Glomerular visceral epithelial cell (primary cell): ENCODE data around the gene C10orf90.

Source experiments
- DNase-seq: peaks from one replicate; pipeline ENCODE4 v3.0.0-alpha.2; 2016; ENCODE audit errors: extremely low spot score

Gene C10orf90

DNA sequence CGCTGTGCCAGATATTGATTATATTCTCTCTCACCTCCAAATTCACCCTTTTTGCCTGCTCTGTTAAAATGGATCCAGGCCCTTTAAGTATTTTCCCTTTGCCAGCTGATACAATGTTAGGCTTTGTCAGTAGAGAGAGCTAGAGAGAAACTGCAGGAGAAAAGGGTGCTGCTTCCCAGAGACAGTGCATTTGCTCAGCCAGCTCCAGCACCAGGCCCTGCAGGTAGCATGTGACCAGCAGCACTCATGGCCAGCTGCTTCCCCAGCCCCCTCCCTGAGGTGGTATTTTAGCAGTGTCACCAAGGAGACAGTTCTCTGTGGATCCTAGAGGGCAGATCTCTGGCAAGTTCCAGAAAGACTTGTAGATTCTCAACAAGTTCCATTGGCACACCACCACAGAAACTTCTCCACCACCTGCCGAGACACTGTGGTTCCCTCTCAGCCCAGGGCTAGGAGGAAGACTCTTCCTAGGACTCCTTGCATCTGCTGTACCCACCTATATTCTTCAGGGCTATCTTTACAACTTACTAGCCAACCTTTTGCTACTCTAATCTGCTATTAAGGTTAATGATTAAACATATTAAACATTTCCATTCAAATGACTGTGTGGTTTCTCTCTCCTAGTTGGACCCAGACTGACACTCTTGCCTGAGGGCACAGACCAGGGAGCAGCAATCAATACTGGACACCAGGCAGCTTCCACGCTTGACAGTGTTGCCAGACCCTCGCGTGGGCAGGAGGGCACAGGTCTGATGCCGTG lies 246.6 kb downstream of the C10orf90 start:
- no peak for DNase-seq

DNA sequence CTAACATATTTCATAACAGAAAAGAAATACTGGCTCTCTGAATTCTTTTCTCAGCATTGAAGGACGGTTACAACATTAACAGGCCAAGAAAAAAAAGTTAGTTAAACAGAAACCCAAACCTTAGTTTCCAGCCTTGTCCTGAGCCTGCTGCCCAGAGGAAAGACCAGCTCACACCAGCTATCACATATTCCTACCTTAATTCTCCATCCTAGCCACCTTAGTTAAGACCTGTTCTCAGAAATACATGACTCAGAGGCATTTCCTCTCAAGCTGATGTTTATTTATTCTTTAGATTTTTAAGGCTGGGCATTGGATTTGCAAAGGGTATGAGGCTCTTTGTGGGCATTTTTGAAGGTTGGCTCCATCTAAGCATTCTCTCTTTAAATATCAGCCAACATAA lies 247.9 kb downstream of the C10orf90 start:
- no peak for DNase-seq

DNA sequence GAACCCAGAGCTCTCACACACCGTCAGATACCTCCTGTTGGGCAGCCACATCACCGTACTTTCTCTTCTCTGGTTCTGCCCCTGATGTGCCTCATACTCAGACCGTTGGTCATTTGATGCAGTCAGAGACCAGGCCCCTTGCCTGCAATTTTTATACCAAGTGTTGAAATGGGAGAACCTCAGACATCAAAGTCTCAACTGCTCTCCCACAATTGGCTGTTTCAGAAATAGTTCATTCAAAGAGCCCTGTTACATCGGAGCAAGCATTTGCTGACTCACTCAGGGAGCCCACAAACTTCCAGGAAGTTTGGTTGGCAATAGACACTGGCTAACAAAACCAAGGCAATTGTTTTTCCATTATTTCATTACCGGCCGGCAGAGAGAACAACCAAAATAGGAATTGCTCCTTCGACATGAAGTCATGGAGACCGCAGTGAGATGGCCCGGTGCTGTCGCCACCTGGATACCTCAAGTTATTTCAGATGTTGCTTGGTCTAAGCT lies 248.7 kb downstream of the C10orf90 start:
- peak; percentile 34 for DNase-seq

DNA sequence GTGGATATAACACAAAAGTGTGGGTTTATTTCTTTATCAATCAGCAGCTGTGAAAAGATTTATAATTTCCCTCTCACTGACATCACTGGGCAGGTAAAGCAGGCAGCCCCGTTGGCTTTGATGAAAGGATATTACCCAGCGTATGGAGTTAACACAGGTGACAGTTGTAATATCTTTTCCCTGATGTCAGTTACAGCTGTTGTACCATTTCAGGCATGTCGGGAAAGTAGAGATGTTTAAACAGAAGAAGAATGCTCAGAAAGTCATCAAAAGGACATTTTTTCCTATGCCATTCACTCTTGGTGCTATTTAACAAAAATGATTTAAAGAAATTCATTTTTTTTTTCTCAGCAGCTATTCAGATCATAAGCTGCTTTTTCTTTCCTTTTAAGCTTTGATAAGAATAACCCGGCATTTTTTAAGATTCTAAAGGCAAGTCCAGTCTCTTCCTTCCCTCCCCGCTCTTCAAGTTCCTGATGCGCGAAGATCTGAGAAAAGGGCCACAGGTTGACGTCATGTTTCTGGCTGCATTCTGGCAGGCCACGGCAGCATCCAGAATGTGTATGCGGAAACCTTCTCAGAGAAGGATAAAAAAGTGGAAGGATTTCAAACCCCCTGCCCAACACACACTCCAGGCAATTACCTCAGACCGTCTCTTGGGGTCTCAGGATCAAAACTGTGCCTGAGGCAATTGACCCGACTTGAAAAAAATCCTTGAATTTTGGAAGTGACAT lies 249.8 kb downstream of the C10orf90 start:
- DNase-seq: no peak

DNA sequence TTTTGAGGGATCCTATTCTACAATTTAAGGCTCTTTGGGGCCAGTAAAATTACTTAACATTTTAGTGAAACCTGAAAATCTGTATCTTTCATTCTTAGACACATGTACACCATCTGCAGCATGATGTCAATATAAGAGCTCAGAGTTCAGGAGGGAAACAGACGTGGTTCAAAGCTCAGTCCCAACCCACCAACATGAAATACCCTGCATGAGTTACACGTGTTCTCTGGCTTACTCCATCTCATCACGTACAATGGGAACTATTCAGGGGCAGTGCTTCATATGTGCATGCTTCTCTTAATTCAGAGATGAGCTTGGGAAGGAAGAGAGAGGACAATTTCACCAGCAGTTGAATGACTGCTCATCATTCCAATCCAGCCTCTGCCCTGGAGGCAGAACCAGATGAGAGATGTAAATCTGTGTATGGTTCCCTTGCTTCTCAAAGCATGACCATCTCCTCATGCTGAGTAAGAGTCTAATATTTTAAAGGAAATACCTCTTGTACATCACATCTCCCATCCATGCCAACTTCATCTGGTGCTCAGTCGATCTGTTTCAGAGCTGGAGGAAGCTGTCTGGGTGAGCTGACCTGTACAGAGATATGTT lies 253.2 kb downstream of the C10orf90 start:
- no peak for DNase-seq

DNA sequence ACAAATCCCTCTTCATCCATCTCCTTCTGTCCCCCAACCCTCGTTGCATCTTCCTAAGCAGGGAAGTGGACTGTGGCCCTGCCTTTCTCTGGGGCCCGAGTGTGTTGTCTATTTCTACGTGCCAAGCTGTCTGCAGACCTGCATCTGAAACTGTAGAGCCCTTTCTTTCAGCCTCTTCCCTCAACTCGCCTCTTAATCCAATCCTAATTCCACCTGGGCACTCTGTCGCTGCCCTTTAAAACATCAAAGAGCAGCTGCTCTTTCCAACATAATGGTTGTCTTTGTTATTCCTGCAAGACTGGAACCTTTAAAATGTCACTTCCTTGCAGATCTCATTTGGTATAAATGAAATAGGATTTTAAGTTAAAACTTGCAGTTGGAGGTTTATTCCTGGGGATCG lies 260.7 kb downstream of the C10orf90 start:
- no peak for DNase-seq

DNA sequence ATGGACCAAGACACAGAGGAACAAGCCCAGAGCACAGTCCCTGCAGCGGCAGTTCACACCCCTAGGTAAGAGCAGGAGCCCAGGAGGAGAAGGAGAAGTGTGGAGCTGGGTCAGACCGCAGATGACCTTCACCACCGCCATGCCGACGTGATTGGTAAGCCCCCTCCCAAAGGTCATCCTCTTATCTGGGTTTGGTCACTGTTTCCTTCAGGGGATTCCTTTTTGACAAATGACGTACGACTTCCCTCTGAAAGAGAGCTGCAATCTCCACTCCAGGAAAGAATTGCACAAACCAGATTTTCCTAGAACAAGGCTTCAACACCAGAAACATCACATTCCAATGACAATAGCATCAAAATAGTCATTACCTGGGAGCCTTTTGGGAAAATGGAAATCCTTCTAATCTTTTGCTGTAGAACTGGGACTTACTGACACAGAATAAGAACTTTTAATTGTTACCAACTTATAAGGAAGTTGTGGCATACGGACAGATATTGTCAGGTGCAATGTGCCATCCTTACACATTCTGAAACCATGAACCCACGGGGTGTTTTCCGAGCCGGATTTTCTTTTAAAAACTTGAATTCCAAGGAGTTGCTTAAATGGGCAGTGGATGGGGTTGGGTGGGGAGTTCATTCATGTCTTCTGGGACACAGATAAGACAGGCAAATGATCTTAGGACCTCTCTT lies 261.4 kb downstream of the C10orf90 start:
- no peak for DNase-seq

DNA sequence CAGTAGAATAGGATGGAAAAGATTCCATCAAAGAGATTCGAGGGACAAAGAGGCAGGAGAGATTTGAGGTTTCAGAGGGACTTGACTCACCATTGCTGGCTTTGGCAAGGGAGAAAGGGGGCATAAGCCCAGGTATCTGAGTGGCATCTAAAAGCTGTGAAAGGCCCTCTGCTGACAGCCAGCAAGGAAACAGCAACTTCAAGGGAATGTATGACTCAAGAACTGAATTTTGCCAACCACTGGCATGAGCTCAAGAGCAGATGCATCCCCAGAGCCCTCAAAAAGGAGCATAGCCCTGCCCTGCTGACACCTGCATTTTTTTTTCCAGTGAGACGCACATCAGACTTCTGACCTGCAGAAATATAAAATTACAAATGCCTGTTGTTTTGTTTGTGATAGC lies 262.7 kb downstream of the C10orf90 start:
- DNase-seq: peak; percentile 39

DNA sequence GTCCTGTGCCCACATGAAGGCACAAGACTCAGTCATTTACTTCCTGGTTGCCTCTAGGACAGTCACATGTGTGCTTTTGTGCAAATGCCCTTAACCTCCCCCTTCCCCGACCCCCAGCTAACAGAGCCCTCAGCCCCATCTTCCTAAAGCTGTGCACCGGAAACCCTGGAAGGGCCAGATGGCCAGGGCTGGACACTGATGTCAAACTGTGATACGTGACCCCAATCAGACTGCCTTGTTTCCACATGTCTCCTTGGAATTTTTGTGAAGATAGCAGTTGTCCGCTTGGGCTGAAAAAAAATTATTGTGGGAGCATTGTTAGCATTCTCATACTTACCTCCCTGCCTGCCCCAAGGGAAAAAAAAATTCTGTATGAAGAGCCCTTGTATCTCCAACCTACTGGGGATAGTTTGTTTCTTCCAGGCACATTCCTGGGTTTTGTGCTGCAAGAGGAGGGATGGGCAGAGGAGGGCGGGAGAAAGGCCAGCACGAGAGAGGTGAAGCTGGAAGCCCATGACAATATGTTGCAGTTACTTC lies 265.2 kb downstream of the C10orf90 start:
- DNase-seq: no peak

DNA sequence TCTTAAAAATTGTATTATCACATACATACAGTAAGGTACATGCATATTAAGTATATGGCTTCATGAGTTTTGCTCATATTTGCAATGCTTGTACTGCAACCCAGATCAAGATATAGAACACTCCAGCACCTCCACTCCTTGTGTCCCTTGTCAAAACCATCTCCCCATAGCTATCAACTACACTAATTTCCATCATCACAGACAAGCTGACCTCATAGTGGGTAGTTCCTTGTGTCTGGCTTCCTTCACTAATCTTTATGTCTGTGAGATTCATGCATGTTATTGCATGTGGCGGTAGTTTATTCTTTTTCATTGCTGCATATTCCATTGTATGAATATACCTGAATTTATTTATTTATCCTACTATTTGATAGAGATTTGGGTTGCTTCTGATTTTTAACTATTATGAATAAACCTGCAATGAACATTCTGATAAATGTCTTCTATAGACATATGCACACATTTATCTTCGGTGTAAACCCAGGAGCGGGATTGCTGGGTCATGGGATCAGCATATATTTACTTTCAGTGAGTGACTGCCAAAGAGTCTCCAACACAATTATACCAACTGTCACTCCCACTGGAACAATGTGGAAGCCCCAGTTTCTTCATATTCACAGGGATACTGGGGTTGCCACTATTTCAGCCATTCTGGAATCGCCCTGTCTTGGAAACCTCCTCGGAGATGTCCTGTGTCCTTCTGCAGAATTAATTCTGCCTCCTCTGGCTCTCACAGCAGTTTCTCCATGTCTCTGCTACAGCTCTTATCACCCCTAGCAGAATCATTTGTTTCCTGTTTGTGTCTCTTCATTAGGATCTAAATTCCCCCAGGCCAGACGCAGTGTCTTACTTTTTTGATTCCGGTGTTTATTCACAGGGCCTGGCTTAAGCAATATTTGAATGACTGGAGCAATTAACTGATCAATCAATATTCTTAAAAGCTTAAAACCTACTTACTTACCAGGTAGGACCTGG lies 267.5 kb downstream of the C10orf90 start:
- no peak for DNase-seq

DNA sequence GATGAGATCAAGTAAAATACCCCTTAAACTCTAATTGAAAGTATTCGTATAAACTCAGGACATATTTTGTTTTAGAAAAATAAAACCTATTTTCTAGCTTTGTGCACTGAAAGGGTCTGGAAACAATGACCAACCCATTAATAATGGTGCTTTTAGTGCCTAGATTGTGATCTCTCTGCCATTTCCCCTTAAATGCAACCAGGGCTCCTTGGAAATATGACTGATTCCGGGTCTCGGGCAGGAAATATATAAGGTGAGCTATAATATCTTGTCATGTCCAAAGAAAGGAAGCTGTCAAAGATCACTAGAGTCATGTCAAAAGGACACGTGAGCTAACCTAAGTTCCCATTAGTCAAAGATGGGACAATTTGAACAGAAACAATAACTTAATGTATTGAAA lies 269.9 kb downstream of the C10orf90 start:
- DNase-seq: no peak

DNA sequence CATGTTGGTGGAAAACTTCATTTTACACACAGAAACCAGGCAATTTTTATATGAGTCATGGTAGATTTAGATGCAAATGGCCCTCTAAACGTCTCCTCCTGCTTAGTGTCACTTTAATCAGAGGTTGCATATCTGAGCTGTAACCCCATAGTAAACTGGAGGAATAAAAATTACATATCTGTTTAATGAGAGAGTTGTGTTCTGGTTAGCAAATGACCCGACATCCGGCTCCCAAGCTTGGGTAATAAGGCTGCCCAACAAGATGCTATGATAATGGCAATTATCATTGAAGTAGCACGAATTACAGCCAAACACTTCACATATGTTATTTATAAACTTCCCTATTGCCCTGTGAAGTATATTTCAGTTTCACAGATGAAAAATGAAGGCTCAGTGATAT lies 271.6 kb downstream of the C10orf90 start:
- DNase-seq: no peak

DNA sequence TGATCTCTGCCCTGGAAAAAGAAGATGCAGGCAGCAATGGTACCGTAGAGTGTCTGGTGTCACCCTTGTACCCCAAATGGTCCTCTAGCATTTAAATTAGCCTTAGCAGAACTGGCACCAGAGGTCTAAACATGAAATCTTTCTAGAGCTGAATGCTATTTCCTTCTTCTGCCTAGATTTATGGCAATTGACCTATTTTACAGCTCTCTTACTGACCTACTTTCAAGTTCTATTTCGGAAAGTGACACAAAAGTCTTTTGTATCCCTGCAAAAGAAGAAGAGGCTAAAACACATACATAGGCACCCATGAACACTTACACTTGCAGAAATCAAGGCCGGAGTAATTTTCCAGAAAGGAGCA lies 272.1 kb downstream of the C10orf90 start:
- DNase-seq: no peak

DNA sequence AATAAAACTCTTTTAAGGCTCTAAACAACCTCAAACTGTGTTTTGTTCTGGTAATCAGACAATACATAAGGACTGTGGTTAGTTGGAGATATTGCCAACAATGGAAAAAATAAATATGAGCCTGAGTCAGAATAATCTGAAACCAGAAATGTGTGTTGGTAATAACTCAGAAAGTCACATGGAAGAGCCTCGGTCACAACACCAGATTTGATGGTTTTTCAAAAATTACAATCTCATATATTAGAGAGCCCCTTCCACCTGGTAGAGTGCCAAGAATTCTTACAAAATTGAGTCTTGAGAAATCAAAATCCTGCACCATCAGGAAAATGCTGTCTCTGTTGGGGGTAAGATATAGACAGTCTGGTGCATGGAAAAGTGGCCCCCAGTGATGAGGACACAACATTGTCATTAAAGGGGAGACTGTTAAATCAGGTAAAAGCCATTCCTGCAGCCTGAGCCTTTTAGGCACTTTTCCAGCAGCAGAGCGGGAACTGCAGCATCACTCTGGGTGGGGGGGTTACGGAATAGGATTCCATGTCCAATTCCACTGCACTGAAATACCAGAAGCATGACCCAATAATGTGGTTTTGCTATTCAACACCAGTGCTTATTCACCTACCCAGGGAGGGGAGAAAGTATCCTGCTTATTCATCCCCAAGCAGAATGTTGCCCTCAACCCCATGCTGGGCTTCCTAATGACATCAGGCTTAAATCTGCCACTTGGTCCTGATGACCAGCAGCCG lies 272.7 kb downstream of the C10orf90 start:
- peak; percentile 98 for DNase-seq

DNA sequence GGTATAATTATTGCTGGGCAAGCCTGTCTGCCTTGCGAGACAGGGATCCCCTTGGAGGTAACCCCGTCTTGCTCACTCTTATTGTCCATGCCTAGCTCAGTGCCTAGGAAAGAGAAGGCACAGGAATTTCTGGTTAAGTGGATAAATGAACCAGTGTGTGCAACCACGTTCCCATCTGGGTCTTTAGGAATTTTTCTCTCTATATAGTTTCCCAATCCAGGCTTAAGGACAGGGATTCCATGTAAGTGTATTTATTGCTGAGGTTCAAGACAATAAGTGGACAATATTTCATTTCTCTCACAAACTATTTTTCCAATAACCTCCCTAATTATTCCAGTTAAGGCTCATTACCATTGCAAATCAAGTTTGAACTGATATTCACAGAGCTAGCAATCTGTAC lies 273.3 kb downstream of the C10orf90 start:
- DNase-seq: peak; percentile 28

DNA sequence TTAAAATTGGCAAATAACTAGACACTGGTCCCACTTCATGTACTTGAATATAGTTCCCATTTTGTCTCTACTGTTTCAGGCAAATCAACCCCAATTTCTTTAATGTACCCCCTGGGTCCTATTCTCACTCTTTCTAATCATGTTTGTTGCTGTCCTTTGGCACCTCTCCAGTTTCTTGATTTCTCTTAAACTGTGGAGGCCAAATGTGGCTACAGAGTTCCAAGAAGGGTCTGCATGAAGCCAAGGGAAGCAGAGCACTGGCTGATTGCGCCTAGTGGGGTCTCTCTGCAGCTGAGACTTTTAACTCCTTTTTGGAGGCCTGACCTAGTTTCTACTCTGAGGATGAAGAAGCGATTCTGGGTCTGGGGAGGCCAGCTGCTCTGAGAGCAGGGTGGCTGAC lies 275.5 kb downstream of the C10orf90 start:
- DNase-seq: no peak

DNA sequence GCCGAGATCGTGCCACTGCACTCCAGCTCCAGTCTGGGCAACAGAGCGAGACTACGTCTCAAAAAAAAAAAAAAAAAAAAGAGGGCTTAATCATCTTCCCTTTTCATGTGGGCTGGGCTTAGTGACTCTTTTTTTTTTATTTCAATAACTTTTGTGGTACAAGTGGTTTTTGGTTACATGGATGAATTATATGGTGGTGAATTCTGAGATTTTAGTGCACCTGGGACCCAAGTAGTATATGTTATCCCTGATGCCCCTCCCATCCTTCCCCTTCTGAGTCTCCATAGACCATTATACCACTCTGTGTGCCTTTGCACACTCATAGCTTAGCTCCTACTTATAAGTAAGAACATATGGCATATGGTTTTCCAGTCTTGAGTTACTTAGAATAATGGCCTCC lies 277.4 kb downstream of the C10orf90 start:
- DNase-seq: no peak

DNA sequence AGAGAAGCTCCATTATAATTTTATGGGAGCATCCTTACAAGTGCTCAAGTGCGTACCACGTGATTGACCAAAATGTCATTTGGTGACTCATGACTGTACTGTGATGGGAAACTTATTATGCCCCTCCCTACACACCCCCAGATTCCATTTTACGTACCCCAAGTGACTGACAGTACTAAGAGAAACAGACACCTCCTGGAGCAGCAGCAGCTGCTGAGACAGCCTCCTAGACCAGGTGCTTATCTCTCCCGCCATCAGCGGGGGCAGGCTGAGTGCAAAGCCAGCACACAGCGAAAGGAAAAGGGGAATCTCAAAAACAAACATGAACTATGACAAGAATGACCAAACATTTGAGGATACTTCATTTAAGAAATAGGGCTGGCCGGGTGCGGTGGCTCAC lies 278.0 kb downstream of the C10orf90 start:
- no peak for DNase-seq

DNA sequence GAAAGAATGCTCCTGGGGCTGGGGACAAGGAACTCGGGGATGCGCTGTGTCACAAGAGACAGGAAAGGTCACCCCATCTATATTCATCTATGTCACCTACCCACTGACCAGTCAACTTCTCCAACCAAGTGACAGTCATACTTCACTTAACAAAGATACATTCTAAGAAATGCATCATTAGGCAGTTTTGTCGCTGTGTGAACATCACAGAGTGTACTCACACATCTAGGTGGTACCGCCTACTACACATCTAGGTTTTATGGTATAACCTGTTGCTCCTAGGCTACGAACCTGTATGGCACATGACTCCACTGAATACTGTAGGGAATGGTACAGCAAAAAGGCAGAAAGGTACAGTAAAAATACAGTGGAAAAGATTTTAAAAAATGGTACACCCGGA lies 278.4 kb downstream of the C10orf90 start:
- DNase-seq: no peak
